NOMO-1 treated with dmso at 0.1 percent for 144 hours (cell line): Measurements from ENCODE around the gene RAB7B.

ENCODE experiments used
- DNase-seq: peaks from one replicate; lab custom pipeline; 2025; ENCODE audit not compliant: unreplicated experiment; lab: John Stamatoyannopoulos, UW

RAB7B gene

GRCh38 chr1:205975387-205975998 is 27.7 kb downstream of the RAB7B start:
- no peak for DNase-seq

- DNase-seq = no peak
Observed at GRCh38 chr1:205974712-205975111, 28.5 kb downstream of the RAB7B start.

- DNase-seq = no peak
Observed at GRCh38 chr1:205973377-205974232, 29.6 kb downstream of the RAB7B start.

- no peak for DNase-seq
Observed at GRCh38 chr1:205972491-205973168, 30.6 kb downstream of the RAB7B start.

- no peak for DNase-seq
Observed at GRCh38 chr1:205972081-205972480, 31.1 kb downstream of the RAB7B start.

GRCh38 chr1:205971082-205971481 is 32.1 kb downstream of the RAB7B start:
- no peak for DNase-seq

- DNase-seq = no peak
Observed at GRCh38 chr1:205970486-205970885, 32.7 kb downstream of the RAB7B start.

GRCh38 chr1:205969229-205969628 is 34.0 kb downstream of the RAB7B start:
- DNase-seq = no peak

GRCh38 chr1:205967554-205968335 is 35.5 kb downstream of the RAB7B start:
- no peak for DNase-seq

- no peak for DNase-seq
Observed at GRCh38 chr1:205965036-205965884, 37.9 kb downstream of the RAB7B start.

GRCh38 chr1:205963352-205964155 is 39.6 kb downstream of the RAB7B start:
- no peak for DNase-seq

GRCh38 chr1:205962821-205963221 is 40.4 kb downstream of the RAB7B start:
- no peak for DNase-seq

- DNase-seq = no peak
Observed at GRCh38 chr1:205961991-205962820, 41.0 kb downstream of the RAB7B start.

- no peak for DNase-seq
Observed at GRCh38 chr1:205961405-205961804, 41.8 kb downstream of the RAB7B start.

- no peak for DNase-seq
Observed at GRCh38 chr1:205959789-205960188, 43.4 kb downstream of the RAB7B start.

- no peak for DNase-seq
Observed at GRCh38 chr1:205955499-205955898, 47.7 kb downstream of the RAB7B start.

- DNase-seq = no peak
Observed at GRCh38 chr1:205954819-205955404, 48.3 kb downstream of the RAB7B start.

GRCh38 chr1:205951746-205952145 is 51.4 kb downstream of the RAB7B start:
- no peak for DNase-seq
